ENCODE data around the gene FGF5. TPM values are rescaled to one million over a fixed set of nuclear protein-coding genes. Genes with fewer than 3 reads are reported as not detected.

The FGF5 gene
- total RNA-seq, 1 experiment from 2014 or later = not detected

DNA sequence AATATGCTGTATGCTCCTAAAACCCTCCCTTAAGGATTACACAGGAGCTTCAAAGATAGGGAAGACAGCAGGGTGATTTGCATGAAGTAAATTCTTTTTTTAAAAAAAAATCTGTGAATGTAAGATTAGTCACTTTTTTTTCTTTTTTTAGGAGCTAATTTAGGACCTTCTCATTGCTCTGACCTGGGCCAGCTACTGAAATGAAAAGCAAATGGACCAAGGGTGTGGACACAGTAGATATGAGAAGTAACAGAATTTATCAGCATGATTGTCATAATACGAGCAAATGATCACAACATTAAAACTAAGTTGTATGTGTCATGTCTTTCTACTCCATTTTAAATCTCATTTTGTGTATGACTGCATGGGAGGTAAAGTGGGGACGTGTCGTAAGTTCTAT is 6.6 kb upstream of the FGF5 start:
- Histone ChIP-seq H2BK12ac (ENCODE audit: insufficient read length, low read depth, low read length) (no peak overlapping the region), H3K27ac (ENCODE audit: insufficient read length, low read depth, low read length) (no peak overlapping the region), H2BK15ac (ENCODE audit: low read depth, low read length) (no peak overlapping the region), H3K18ac (ENCODE audit: insufficient read length, low read depth, low read length) (no peak overlapping the region), H3K4me2 (ENCODE audit: insufficient read depth, insufficient read length, low read length) (no peak overlapping the region), H3K56ac (ENCODE audit: insufficient read length, low read depth, low read length) (no peak overlapping the region), H2BK20ac (ENCODE audit: low read depth, low read length, poor library complexity, severe bottlenecking) (no peak overlapping the region), H3K4me1 (ENCODE audit: insufficient read depth, low read length) (no peaks in the 10 kb centered on the region), H3K4ac (ENCODE audit: low read depth, low read length) (no peak overlapping the region), H4K8ac (replicated peaks; ENCODE audit: insufficient read length, low read depth, low read length) (no peak overlapping the region), H3K27me3 (ENCODE audit: insufficient read depth, low read length) (peaks cover 34% of the 10 kb centered on the region), H4K91ac (ENCODE audit: insufficient read length, low read depth, low read length) (no peak overlapping the region), H2AK5ac (ENCODE audit: insufficient read length, low read length) (no peak overlapping the region), H3K23ac (ENCODE audit: insufficient read length, low read depth, low read length) (no peak overlapping the region), H3K9me3 (ENCODE audit: control insufficient read depth, low read depth, low read length) (no peaks in the 10 kb centered on the region), H3K9ac (ENCODE audit: extremely low read depth, insufficient read length, low read length) (no peak overlapping the region), H2BK5ac (ENCODE audit: insufficient read length, low read length) (no peak overlapping the region), H4K5ac (ENCODE audit: insufficient read length, low read depth, low read length) (no peak overlapping the region), H2AFZ (ENCODE audit: low read length) (no peak overlapping the region), H3K79me1 (ENCODE audit: insufficient read depth, low read depth, low read length, poor library complexity, severe bottlenecking) (no peaks in the 10 kb centered on the region), H3K23me2 (ENCODE audit: insufficient read length, low read depth, low read length, poor library complexity, severe bottlenecking) (peaks cover 5% of the 10 kb centered on the region), H3K79me2 (ENCODE audit: insufficient read depth, low read length) (no peaks in the 10 kb centered on the region), H3T11ph (ENCODE audit: low read length) (no peak overlapping the region), H3K14ac (ENCODE audit: insufficient read depth, low read length) (no peak overlapping the region), H2BK120ac (ENCODE audit: low read depth, low read length, poor library complexity, severe bottlenecking) (no peak overlapping the region), H4K20me1 (ENCODE audit: control insufficient read depth, insufficient read depth, insufficient read length) (no peaks in the 10 kb centered on the region)
- Mint-ChIP-seq H3K4me1 (peaks cover 19 to 27% of the 10 kb centered on the region in 2 experiments), H3K36me3 (ENCODE audit: insufficient read depth in 1 of 3, low read depth in 3 of 3) (no peaks in the 10 kb centered on the region), H3K27ac (no peak overlapping the region), H3K4me3 (no peak overlapping the region), H3K9me3 (no peaks in the 10 kb centered on the region), H3K27me3 (ENCODE audit: low read depth) (peaks cover 95% of the 10 kb centered on the region)
- WGBS (ENCODE audit: extremely low coverage, insufficient read length, low lambda C conversion rate) = no CpG with 5 or more reads among the region's 3 CpGs
- TF ChIP-seq, protein P1, sequence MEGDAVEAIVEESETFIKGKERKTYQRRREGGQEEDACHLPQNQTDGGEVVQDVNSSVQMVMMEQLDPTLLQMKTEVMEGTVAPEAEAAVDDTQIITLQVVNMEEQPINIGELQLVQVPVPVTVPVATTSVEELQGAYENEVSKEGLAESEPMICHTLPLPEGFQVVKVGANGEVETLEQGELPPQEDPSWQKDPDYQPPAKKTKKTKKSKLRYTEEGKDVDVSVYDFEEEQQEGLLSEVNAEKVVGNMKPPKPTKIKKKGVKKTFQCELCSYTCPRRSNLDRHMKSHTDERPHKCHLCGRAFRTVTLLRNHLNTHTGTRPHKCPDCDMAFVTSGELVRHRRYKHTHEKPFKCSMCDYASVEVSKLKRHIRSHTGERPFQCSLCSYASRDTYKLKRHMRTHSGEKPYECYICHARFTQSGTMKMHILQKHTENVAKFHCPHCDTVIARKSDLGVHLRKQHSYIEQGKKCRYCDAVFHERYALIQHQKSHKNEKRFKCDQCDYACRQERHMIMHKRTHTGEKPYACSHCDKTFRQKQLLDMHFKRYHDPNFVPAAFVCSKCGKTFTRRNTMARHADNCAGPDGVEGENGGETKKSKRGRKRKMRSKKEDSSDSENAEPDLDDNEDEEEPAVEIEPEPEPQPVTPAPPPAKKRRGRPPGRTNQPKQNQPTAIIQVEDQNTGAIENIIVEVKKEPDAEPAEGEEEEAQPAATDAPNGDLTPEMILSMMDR (conservative IDR thresholded peaks at IDR 0.05) = no peak
- no peak for DNase-seq
